Measurements from ENCODE around the gene UGT1A3. TPM values are rescaled to one million over a fixed set of nuclear protein-coding genes. Genes with fewer than 3 reads are reported as not detected.

Gene UGT1A3
- total and polyA plus RNA-seq, 3 donors from 2014 or later: not detected

DNA sequence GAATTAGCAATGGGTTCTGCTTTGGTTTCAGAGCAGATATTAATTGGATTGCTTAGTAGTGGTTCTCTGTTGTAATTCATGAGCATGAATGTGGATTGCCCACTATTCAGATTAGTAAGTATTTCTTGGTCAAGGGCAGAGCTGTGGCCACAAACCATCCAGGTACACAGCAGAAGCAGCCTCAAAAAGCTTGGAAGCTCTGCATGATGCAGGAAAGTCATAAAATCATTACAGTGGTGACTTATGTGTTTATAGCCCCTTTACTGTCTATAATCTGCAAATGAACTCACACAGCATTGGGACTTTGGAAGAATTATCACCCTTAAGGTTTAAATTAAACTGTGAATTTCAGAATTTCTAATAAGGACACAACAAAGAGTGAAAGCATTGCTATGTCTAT is 29.3 kb downstream of the UGT1A3 start:
- Histone ChIP-seq H3K27ac (no peak overlapping the region), H3K4me3 (no peak overlapping the region), H3K9me3 (no peaks in the 10 kb centered on the region), H3K27me3 (no peaks in the 10 kb centered on the region), H3K36me3 (ENCODE audit: low read depth, missing control alignments) (no peaks in the 10 kb centered on the region), H3K4me1 (no peaks in the 10 kb centered on the region)
- DNase-seq: no peak
- intact Hi-C loops (cut with DNase I; ENCODE audit: low total_unique reads): no loop called here
- TF ChIP-seq CTCF (IDR thresholded peaks at IDR 0.05) (no peak), POLR2A (IDR thresholded peaks at IDR 0.05) (no peak)

DNA sequence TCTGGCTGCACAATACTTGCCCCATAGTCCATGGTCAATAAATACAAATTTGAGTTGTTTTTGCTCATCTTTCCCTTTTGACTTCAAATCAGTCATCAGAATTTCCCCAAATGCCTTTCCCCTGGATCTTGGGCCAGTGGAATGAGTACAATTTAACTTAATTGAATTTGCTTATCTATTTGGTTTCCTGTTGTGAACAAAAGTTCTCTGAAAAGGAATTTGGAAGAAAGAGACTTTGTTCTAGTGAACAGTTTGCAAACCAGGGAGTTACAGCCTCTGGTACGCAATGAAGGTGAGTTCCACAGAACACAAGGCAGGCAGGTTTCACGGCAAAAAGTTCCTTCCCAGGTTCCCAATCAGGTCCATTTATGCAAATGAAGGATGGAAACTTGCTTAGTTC is 30.0 kb downstream of the UGT1A3 start:
- H3K9me3 ChIP-seq: no peaks in the 10 kb centered on the region
- WGBS, 2 donors: 48 to 66% methylated on average over 2 of the region's 2 CpGs

GRCh38 chr2:233760043-233760442 is 31.2 kb downstream of the UGT1A3 start, which contains the start of gene UGT1A1:
TSS of gene UGT1A1 (plus strand) at chr2:233760270. CDS start at chr2:233760288, 18 bp downstream.
- no peaks in the 10 kb centered on the region for H3K27me3 ChIP-seq
- TF ChIP-seq CTCF (IDR thresholded peaks at IDR 0.05) (no peak), POLR2A (IDR thresholded peaks at IDR 0.05) (no peak)
- H3K9me3 ChIP-seq: no peaks in the 10 kb centered on the region
- no peak for DNase-seq
- peak within 1 kb of the TSS in 1 of 2 donors; percentile 2 for H3K4me3 ChIP-seq
- no peak within 1 kb of the TSS for H3K27ac ChIP-seq
- H3K36me3 ChIP-seq (ENCODE audit: low read depth, missing control alignments): no peaks in the 10 kb centered on the region
- intact Hi-C loops (cut with DNase I; ENCODE audit: low total_unique reads): no loop called here
- no peaks in the 10 kb centered on the region for H3K4me1 ChIP-seq
- WGBS, 2 donors: 81 to 83% methylated on average over 6 of the region's 6 CpGs

More for the DNA sequence above, 30.0 kb downstream of the UGT1A3 start:
- no peak for DNase-seq
- TF ChIP-seq CTCF (IDR thresholded peaks at IDR 0.05) (no peak), POLR2A (IDR thresholded peaks at IDR 0.05) (no peak)
- Histone ChIP-seq H3K4me3 (no peak overlapping the region), H3K4me1 (no peaks in the 10 kb centered on the region), H3K36me3 (ENCODE audit: low read depth, missing control alignments) (no peaks in the 10 kb centered on the region), H3K27ac (no peak overlapping the region), H3K27me3 (no peaks in the 10 kb centered on the region)
- intact Hi-C loops (cut with DNase I; ENCODE audit: low total_unique reads): no loop called here

GRCh38 chr2:233761040-233761769 is 32.4 kb downstream of the UGT1A3 start:
- Histone ChIP-seq H3K9me3 (no peaks in the 10 kb centered on the region), H3K27me3 (no peaks in the 10 kb centered on the region), H3K27ac (no peak overlapping the region), H3K4me3 (no peak overlapping the region), H3K4me1 (no peaks in the 10 kb centered on the region), H3K36me3 (ENCODE audit: low read depth, missing control alignments) (no peaks in the 10 kb centered on the region)
- TF ChIP-seq CTCF (IDR thresholded peaks at IDR 0.05) (no peak), POLR2A (IDR thresholded peaks at IDR 0.05) (no peak)
- WGBS, 2 donors: 80 to 83% methylated on average over 4 of the region's 4 CpGs
- intact Hi-C loops (cut with DNase I; ENCODE audit: low total_unique reads): no loop called here
- DNase-seq: no peak

DNA sequence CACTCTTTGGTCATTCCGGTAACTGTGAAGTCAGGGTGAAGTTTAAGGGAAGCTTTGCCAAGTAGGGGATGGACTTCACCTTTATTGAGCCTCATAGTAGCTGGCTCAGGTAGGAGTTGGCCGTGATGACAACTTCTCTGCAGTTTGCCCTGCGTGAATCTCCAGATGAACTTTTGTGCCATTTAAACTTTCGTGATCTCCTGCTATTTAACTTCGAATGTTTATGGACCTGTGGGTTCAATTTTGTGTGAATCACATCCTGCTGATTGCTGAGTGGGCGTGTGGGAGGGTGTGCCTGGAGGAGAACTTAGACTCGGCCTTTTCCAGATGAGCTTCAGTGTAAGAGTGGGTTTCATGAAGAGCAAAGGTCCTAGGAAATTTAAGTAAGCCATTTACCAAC is 35.4 kb downstream of the UGT1A3 start:
- 72 to 75% methylated on average over 7 of the region's 7 CpGs for WGBS, 2 donors
- H3K9me3 ChIP-seq: no peaks in the 10 kb centered on the region
- intact Hi-C loops (cut with DNase I; ENCODE audit: low total_unique reads): no loop called here
- DNase-seq: no peak
- TF ChIP-seq CTCF (IDR thresholded peaks at IDR 0.05) (no peak), POLR2A (IDR thresholded peaks at IDR 0.05) (no peak)
- H3K4me1 ChIP-seq: no peaks in the 10 kb centered on the region
- no peaks in the 10 kb centered on the region for H3K27me3 ChIP-seq
- H3K27ac ChIP-seq: no peak overlapping the region
- H3K4me3 ChIP-seq: no peak overlapping the region
- no peaks in the 10 kb centered on the region for H3K36me3 ChIP-seq (ENCODE audit: low read depth, missing control alignments)
